ENCODE data around the gene WSB1. TPM values are rescaled to one million over a fixed set of nuclear protein-coding genes. Genes with fewer than 3 reads are reported as not detected.

Gene WSB1
- total and polyA plus RNA-seq, 2 donors (not counting 1 experiment from before 2014, with no cell fraction given) = 123 to 217 TPM

GRCh38 chr17:27259356-27259755, 34.6 kb upstream of the WSB1 start:
- ChIA-PET POLR2A (no interaction called here), CTCF (interaction anchor here (1.2 kb wide), 1 partner anchor 14 kb away, joined by 6 read pairs; no protein-coding TSS in a partner anchor)
- peaks cover 6% of the 10 kb centered on the region for H3K4me1 Mint-ChIP-seq
- WGBS (ENCODE audit: insufficient coverage) = 100% methylated on average over 2 of the region's 4 CpGs
- ATAC-seq (ENCODE audit: low read depth) (no peak), DNase-seq (no peak)
- no peaks in the 10 kb centered on the region for H3K27me3 ChIP-seq (replicated peaks in 1 of 4; ENCODE audit: control extremely low read depth in 1 of 4, control insufficient read depth in 3 of 4, insufficient read depth in 4 of 4, low read length in 3 of 4)
- intact Hi-C loops (cut with micrococcal nuclease) = no loop called here
- no peak overlapping the region for H3K27ac ChIP-seq (ENCODE audit: low read length in 2 of 2)
- H3K4me2 ChIP-seq (replicated peaks; ENCODE audit: low read depth, low read length, poor library complexity, severe bottlenecking) = no peak overlapping the region
- no peaks in the 10 kb centered on the region for H3K36me3 ChIP-seq (replicated peaks in 1 of 2; ENCODE audit: control extremely low read depth in 1 of 2, control insufficient read depth in 1 of 2, extremely low read depth in 1 of 2, insufficient read depth in 2 of 2, low read length in 1 of 2)
- H3K4me1 ChIP-seq (ENCODE audit: control insufficient read depth in 2 of 2, insufficient read depth in 2 of 2, low read length in 2 of 2) = no peaks in the 10 kb centered on the region
- H4K20me1 ChIP-seq (ENCODE audit: control insufficient read depth, insufficient read depth, low read length, poor library complexity, severe bottlenecking) = no peaks in the 10 kb centered on the region
- no peak overlapping the region for H3K4me3 ChIP-seq (ENCODE audit: control extremely low read depth in 1 of 5, extremely low read depth in 1 of 5, insufficient read depth in 1 of 5, low read depth in 2 of 5, low read length in 4 of 5)
- TF ChIP-seq CTCF (IDR thresholded peaks at IDR 0.05) (no peak), EZH2 (IDR thresholded peaks at IDR 0.05; ENCODE audit: borderline replicate concordance, insufficient read depth, low read depth, low read length, poor library complexity, severe bottlenecking) (no peak)
- H3K9ac ChIP-seq (ENCODE audit: low read length) = no peak overlapping the region
- no peaks in the 10 kb centered on the region for H3K9me3 ChIP-seq (ENCODE audit: control extremely low read depth in 1 of 3, control insufficient read depth in 2 of 3, insufficient read depth in 1 of 3, low read length in 2 of 3)
- no peaks in the 10 kb centered on the region for H3K9me3 Mint-ChIP-seq (ENCODE audit: insufficient read depth)
- H2AFZ ChIP-seq (ENCODE audit: insufficient read depth, low read depth, low read length, poor library complexity, severe bottlenecking) = no peak overlapping the region
- H3K4me3 Mint-ChIP-seq = no peak overlapping the region
- no peaks in the 10 kb centered on the region for H3K79me2 ChIP-seq (ENCODE audit: control insufficient read depth, insufficient read depth, low read length)
- no peak overlapping the region for H3K27ac Mint-ChIP-seq
- no peaks in the 10 kb centered on the region for H3K27me3 Mint-ChIP-seq

- no peaks in the 10 kb centered on the region for H3K9me3 ChIP-seq (ENCODE audit: control extremely low read depth in 1 of 3, control insufficient read depth in 2 of 3, insufficient read depth in 1 of 3, low read length in 2 of 3)
- TF ChIP-seq CTCF (IDR thresholded peaks at IDR 0.05) (no peak), EZH2 (IDR thresholded peaks at IDR 0.05; ENCODE audit: borderline replicate concordance, insufficient read depth, low read depth, low read length, poor library complexity, severe bottlenecking) (no peak)
- Mint-ChIP-seq H3K4me3 (no peak overlapping the region), H3K27me3 (no peaks in the 10 kb centered on the region), H3K27ac (no peak overlapping the region), H3K9me3 (ENCODE audit: insufficient read depth) (no peaks in the 10 kb centered on the region), H3K4me1 (no peaks in the 10 kb centered on the region)
- ChIA-PET CTCF (interaction anchor here (1.1 kb wide), 1 partner anchor 27 kb away, joined by 3 read pairs; no protein-coding TSS in a partner anchor), POLR2A (no interaction called here)
- DNase-seq = no peak
- intact Hi-C loops (cut with micrococcal nuclease) = no loop called here
- H3K27me3 ChIP-seq (replicated peaks in 1 of 4; ENCODE audit: control extremely low read depth in 1 of 4, control insufficient read depth in 3 of 4, insufficient read depth in 4 of 4, low read length in 3 of 4) = no peaks in the 10 kb centered on the region
- no peaks in the 10 kb centered on the region for H3K36me3 ChIP-seq (replicated peaks in 1 of 2; ENCODE audit: control extremely low read depth in 1 of 2, control insufficient read depth in 1 of 2, extremely low read depth in 1 of 2, insufficient read depth in 2 of 2, low read length in 1 of 2)
- H3K4me1 ChIP-seq (ENCODE audit: control insufficient read depth in 2 of 2, insufficient read depth in 2 of 2, low read length in 2 of 2) = no peaks in the 10 kb centered on the region
- H3K4me2 ChIP-seq (replicated peaks; ENCODE audit: low read depth, low read length, poor library complexity, severe bottlenecking) = no peak overlapping the region
- no peak overlapping the region for H3K4me3 ChIP-seq (ENCODE audit: control extremely low read depth in 1 of 5, extremely low read depth in 1 of 5, insufficient read depth in 1 of 5, low read depth in 2 of 5, low read length in 4 of 5)
- H3K27ac ChIP-seq (ENCODE audit: low read length in 2 of 2) = no peak overlapping the region
- H2AFZ ChIP-seq (ENCODE audit: insufficient read depth, low read depth, low read length, poor library complexity, severe bottlenecking) = no peak overlapping the region
- ATAC-seq (ENCODE audit: low read depth) = no peak
- H3K79me2 ChIP-seq (ENCODE audit: control insufficient read depth, insufficient read depth, low read length) = no peaks in the 10 kb centered on the region
- WGBS (ENCODE audit: insufficient coverage) = 93% methylated on average over 3 of the region's 5 CpGs
- no peak overlapping the region for H3K9ac ChIP-seq (ENCODE audit: low read length)
- H4K20me1 ChIP-seq (ENCODE audit: control insufficient read depth, insufficient read depth, low read length, poor library complexity, severe bottlenecking) = no peaks in the 10 kb centered on the region
Observed at GRCh38 chr17:27263386-27263785, 30.5 kb upstream of the WSB1 start.

Data from B cell (primary cell).